Spleen (tissue), 11 donors: ENCODE results near the gene LPP. TPM values are rescaled to one million over a fixed set of nuclear protein-coding genes. Genes with fewer than 3 reads are reported as not detected.

ENCODE experiments used
- DNase-seq: peaks from one replicate; pipeline ENCODE4 v3.0.0-alpha.2; 2020
- H3K27ac ChIP-seq, 8 donors: fragments of 200-600 bp; sonication (generic) in 7 of 8; 1 replicate in 4 of 8; 2 replicates in 4 of 8; pipeline versions ENCODE4 v1.5.0 to v1.8.0; 2016 to 2021; ENCODE audit warnings: inconsistent platforms in 4 of 8, mild to moderate bottlenecking in 4 of 8, moderate library complexity in 1 of 8
- H3K27me3 ChIP-seq, 7 donors: fragments of 200-600 bp; sonication (generic) in 6 of 7; replicated peaks in 1 of 7; 1 replicate in 4 of 7; 2 replicates in 3 of 7; pipeline versions ENCODE4 v1.5.0 to v1.8.0; 2016 to 2021; ENCODE audit warnings: inconsistent platforms in 3 of 7, mild to moderate bottlenecking in 1 of 7
- H3K36me3 ChIP-seq, 6 donors: fragments of 200-600 bp; sonication (generic) in 5 of 6; 1 replicate in 4 of 6; 2 replicates in 2 of 6; pipeline versions ENCODE4 v1.5.0 to v1.8.0; 2016 to 2021; ENCODE audit warnings: inconsistent platforms in 2 of 6
- H3K4me1 ChIP-seq, 6 donors: fragments of 200-600 bp; sonication (generic) in 5 of 6; 1 replicate in 3 of 6; 2 replicates in 3 of 6; pipeline versions ENCODE4 v1.5.0 to v1.8.0; 2016 to 2021; ENCODE audit warnings: inconsistent platforms in 3 of 6
- H3K4me3 ChIP-seq, 8 donors: fragments of 200-600 bp; sonication (generic) in 7 of 8; 1 replicate in 4 of 8; 2 replicates in 4 of 8; pipeline versions ENCODE4 v1.5.0 to v1.8.0; 2016 to 2021; ENCODE audit warnings: inconsistent platforms in 4 of 8, mild to moderate bottlenecking in 4 of 8, moderate library complexity in 2 of 8
- H3K9me3 ChIP-seq, 8 donors: fragments of 200-600 bp; sonication (generic) in 7 of 8; 1 replicate in 4 of 8; 2 replicates in 4 of 8; pipeline versions ENCODE4 v1.5.0 to v1.8.0; 2016 to 2021; ENCODE audit warnings: inconsistent platforms in 4 of 8
- CTCF ChIP-seq, 11 experiments: fragments of 200-600 bp in 7 of 11; fragments of 450-650 bp in 4 of 11; sonication (generic) in 4 of 11; IDR thresholded peaks in 8 of 11; conservative IDR thresholded peaks in 3 of 11; 1 replicate in 7 of 11; 2 replicates in 4 of 11; pipeline versions ENCODE4 v1.4.0 to v1.8.0; 2016 to 2021; ENCODE audit warnings: antibody characterized with exemption in 11 of 11, inconsistent platforms in 4 of 11, mild to moderate bottlenecking in 1 of 11
- POLR2A ChIP-seq, 3 donors: fragments of 450-650 bp; IDR thresholded peaks; one replicate each; pipeline ENCODE4 v1.5.1; 2017; ENCODE audit warnings: antibody characterized with exemption in 3 of 3, mild to moderate bottlenecking in 1 of 3
- POLR2AphosphoS5 ChIP-seq, 3 donors: sonication (generic); formaldehyde crosslinking; IDR thresholded peaks; one replicate each; pipeline ENCODE4 v1.5.1; 2017; ENCODE audit warnings: antibody characterized with exemption in 3 of 3
- WGBS, 5 donors: extraction: QIAGEN DNeasy Blood & Tissue Kit in 3 of 5; methylation state at CpG; one replicate each; pipeline versions ENCODE4 v1.1.5 to v1.1.7; 2013 to 2018; 5-methylcytosine and 5-hydroxymethylcytosine counted together
- intact Hi-C: fragments of 100-400 bp; cut with DNase I; formaldehyde crosslinking; loops from one replicate; pipeline ENCODE4 v1.15.0; 2023; ENCODE audit warnings: low total_unique reads
- polyA plus RNA-seq, 3 donors: library from polyadenylated mRNA; stranded (reverse); fragments of 200-250 nt; gene quantifications; one replicate each; pipeline ENCODE4 v1.2.1, GENCODE V29; 2013
- total RNA-seq, 7 donors: library from RNA; depleted of rRNA in 3 of 7; stranded (reverse); fragments of >200 nt in 3 of 7; fragmentation: NEBNext Ultra II Directional in 4 of 7; extraction: Animal tissue kit (Norgen Biotek cat#: 25700) in 4 of 7; gene quantifications; one replicate each; pipeline versions ENCODE4 v1.1.0 to v1.2.1, GENCODE V29; 2016 to 2021
- donor health status: healthy with polysubstance abuse.
- donor health status: DM: no; HTN: no; CAD: no; lungs with moderate emphysema.
- donor health status: DM: no; HTN: no; CAD: no.
- donor health status: Bipolar disorder and iron deficiency.
- donor health status: healthy.
- donor health status: DM: no; HTN: no; CAD: no.
- donor health status: DM: yes; HTN: yes; CAD: no.

LPP gene
- total and polyA plus RNA-seq, 10 donors, result 2.4 to 270 (median 156) TPM

- Histone ChIP-seq H3K4me1 (peaks cover 32 to 64% (median 40%) of the 10 kb centered on the region in 6 donors), H3K4me3 (no peak overlapping the region), H3K9me3 (no peaks in the 10 kb centered on the region), H3K27me3 (no peaks in the 10 kb centered on the region), H3K36me3 (peaks cover 0 to 36% (median 0%) of the 10 kb centered on the region in 6 donors), H3K27ac (no peak overlapping the region)
- 94 to 99% (median 98%) methylated on average over 5 of the region's 5 CpGs for WGBS, 5 donors
- no peak for DNase-seq
- TF ChIP-seq POLR2A (IDR thresholded peaks at IDR 0.05) (no peak), CTCF (IDR thresholded peaks at IDR 0.05 in 8 of 11, conservative IDR thresholded peaks at IDR 0.05 in 3 of 11) (no peak), POLR2AphosphoS5 (IDR thresholded peaks at IDR 0.05) (no peak)
- intact Hi-C loops, result no loop called here
These were observed 29.5 kb downstream of the LPP start for GRCh38 chr3:188183452-188183851.

- 95 to 99% (median 97%) methylated on average over 3 of the region's 3 CpGs for WGBS, 5 donors
- intact Hi-C loops, result no loop called here
- H3K36me3 ChIP-seq, result peaks cover 0 to 36% (median 0%) of the 10 kb centered on the region in 6 donors
- no peaks in the 10 kb centered on the region for H3K27me3 ChIP-seq
- H3K4me3 ChIP-seq, result no peak overlapping the region
- H3K9me3 ChIP-seq, result no peaks in the 10 kb centered on the region
- no peak for DNase-seq
- H3K4me1 ChIP-seq, result peaks cover 28 to 64% (median 35%) of the 10 kb centered on the region in 6 donors
- H3K27ac ChIP-seq, result no peak overlapping the region
- TF ChIP-seq POLR2A (IDR thresholded peaks at IDR 0.05), result no peak
These were observed 30.2 kb downstream of the LPP start for GRCh38 chr3:188184160-188184559.

- intact Hi-C loops, result no loop called here
- TF ChIP-seq CTCF (IDR thresholded peaks at IDR 0.05 in 8 of 11, conservative IDR thresholded peaks at IDR 0.05 in 3 of 11) (no peak), POLR2A (IDR thresholded peaks at IDR 0.05) (no peak), POLR2AphosphoS5 (IDR thresholded peaks at IDR 0.05) (no peak)
- Histone ChIP-seq H3K4me1 (peaks cover 24 to 64% (median 33%) of the 10 kb centered on the region in 6 donors), H3K36me3 (peaks cover 0 to 31% (median 0%) of the 10 kb centered on the region in 6 donors), H3K27ac (no peak overlapping the region), H3K27me3 (no peaks in the 10 kb centered on the region), H3K9me3 (no peaks in the 10 kb centered on the region), H3K4me3 (no peak overlapping the region)
- 95 to 98% (median 96%) methylated on average over 3 of the region's 3 CpGs for WGBS, 5 donors
- DNase-seq, result no peak
These were observed 30.7 kb downstream of the LPP start for GRCh38 chr3:188184649-188185048.

GRCh38 chr3:188185717-188186251, 31.8 kb downstream of the LPP start:
- H3K4me1 ChIP-seq, result peaks cover 19 to 65% (median 31%) of the 10 kb centered on the region in 6 donors
- H3K36me3 ChIP-seq, result peaks cover 0 to 21% (median 0%) of the 10 kb centered on the region in 6 donors
- H3K27ac ChIP-seq, result peak overlapping the region in 5 of 8 donors; percentile 34 to 71 (median 43)
- H3K9me3 ChIP-seq, result no peaks in the 10 kb centered on the region
- intact Hi-C loops, result no loop called here
- H3K4me3 ChIP-seq, result no peak overlapping the region
- DNase-seq, result peak; percentile 78
- WGBS, 5 donors, result 49 to 74% (median 65%) methylated on average over 7 of the region's 7 CpGs
- no peaks in the 10 kb centered on the region for H3K27me3 ChIP-seq
- TF ChIP-seq POLR2A (IDR thresholded peaks at IDR 0.05) (no peak), CTCF (IDR thresholded peaks at IDR 0.05 in 8 of 11, conservative IDR thresholded peaks at IDR 0.05 in 3 of 11) (no peak), POLR2AphosphoS5 (IDR thresholded peaks at IDR 0.05) (no peak)
